HG03025 (cell line): ENCODE data around the gene SSX4.
"Not testable (repeated sequence)": the region's sequence is repeated elsewhere in the genome, so short reads cannot be mapped to it uniquely, and the experiment has no call there.

Experiments
- ATAC-seq: cut with Tn5 transposase; IDR thresholded peaks from one replicate; pipeline ENCODE4 v1.9.1; 2021; ENCODE audit warnings: mild to moderate bottlenecking, moderate library complexity; ENCODE audit not compliant: unreplicated experiment, low FRiP score

The SSX4 gene

GRCh38 chrX:48383239-48383638 is at the start of gene SSX4:
TSS of gene SSX4 (plus strand) at chrX:48383539. CDS start at chrX:48384054, 515 bp downstream.
- not testable (repeated sequence) for ATAC-seq

GRCh38 chrX:48346059-48346458 is 37.3 kb upstream of the SSX4 start:
- ATAC-seq: not testable (repeated sequence)

GRCh38 chrX:48356315-48357094 is 26.8 kb upstream of the SSX4 start, which contains the start of gene SSX3:
TSS of gene SSX3 (minus strand) at chrX:48356703. CDS start at chrX:48355249, 1,454 bp downstream.
- ATAC-seq: not testable (repeated sequence)

- no peak for ATAC-seq
Observed at GRCh38 chrX:48357681-48358080, 25.7 kb upstream of the SSX4 start.

DNA sequence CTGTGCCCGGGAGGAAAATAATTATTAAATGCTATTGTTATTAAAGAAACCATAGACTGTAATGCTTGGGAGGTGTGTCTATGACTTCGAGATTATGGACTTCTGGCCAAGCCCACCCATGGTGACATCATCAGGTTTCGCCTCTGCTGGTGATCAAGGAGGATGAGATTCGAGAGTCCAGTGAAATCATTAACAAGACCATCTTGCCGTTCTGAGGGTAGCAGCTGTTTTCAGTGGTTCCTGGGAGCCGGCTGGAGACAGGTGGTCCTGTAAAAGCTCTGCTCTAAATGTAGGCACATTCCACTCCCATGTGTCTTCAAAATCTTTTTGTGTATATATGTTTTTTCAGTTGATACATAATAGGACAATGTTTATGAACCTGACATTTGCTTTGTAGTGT is 24.1 kb upstream of the SSX4 start:
- not testable (repeated sequence) for ATAC-seq

DNA sequence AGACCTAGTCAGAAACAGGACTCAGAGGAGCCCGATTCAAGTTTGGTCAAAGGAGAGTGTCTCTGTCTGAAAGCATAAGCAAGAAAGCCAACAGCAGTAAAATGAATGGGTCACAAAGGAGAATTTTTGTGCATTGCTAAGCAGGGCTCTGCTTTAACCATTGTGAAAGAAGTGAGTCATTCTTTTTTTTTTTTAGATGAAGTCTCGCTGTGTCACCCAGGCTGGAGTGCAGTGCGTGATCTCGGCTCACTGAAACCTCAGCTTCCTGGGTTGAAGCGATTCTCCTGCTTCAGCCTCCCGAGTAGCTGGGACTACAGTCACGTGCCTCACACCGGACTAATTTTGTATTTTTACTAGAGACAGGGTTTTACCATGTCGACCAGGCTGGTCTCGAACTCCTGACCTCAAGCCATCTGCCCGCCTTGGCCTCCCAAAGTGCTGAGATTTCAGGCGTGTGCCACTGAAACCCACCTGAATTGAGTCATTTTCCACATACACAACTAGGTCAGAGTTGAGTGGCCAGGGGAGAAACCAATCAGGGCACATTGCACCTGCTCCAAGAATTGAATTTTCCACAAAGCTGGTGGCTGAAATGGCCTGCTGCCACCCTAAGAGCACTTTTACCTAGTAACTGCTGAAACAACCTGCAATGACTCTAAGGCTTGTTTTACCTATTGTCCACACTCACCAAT is 15.5 kb upstream of the SSX4 start:
- not testable (repeated sequence) for ATAC-seq

- ATAC-seq: not testable (repeated sequence)
Observed at GRCh38 chrX:48370408-48370807, 12.9 kb upstream of the SSX4 start.

GRCh38 chrX:48396931-48397330 is 13.6 kb downstream of the SSX4 start:
- not testable (repeated sequence) for ATAC-seq

GRCh38 chrX:48397825-48398224 is 14.5 kb downstream of the SSX4 start:
- ATAC-seq: not testable (repeated sequence)

DNA sequence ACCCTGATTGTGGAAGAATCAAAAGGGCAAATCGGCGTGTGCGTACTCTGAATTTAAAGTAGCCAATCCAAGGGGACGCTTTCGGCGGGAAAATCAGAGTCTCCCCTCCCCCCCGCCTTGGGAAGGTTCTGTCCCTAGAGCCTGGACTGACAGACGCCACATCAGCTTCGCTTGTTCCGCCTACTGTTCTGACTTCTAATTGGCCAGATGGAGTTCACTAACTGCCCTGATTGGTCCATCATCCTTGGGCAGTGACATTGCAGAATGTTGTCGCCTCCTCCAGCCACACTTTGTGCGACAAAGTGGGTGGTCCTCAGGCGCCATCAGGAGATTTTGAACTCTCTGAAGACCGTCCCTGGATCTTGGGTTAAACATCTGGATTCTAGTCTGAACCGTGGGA is 28.5 kb downstream of the SSX4 start, which contains the start of gene SSX4B:
SSX4B (minus strand) TSS at position 101 of the 400 bp plus-strand sequence. CDS start 588 bp downstream, outside the sequence.
- not testable (repeated sequence) for ATAC-seq

- not testable (repeated sequence) for ATAC-seq
Observed at GRCh38 chrX:48427027-48427716, 43.8 kb downstream of the SSX4 start.

GRCh38 chrX:48429606-48430005 is 46.3 kb downstream of the SSX4 start:
- ATAC-seq: not testable (repeated sequence)

DNA sequence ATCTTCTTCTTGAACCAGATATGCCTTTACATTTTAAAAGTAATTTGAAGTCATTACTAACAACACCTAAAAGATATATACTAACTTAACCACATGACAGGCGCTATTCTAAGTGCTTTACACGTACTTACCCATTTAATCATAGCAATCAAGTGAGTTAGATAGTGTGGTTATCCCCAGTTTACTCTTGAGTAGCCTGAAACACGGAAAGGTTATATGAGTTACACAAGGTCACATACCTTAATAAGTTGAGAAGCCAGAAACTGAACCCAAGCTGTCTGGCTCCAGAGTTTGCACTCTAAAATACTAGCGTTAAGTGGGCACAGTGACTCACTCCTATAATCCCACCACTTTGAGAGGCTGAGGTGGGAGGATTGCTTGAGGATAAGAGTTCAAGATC is 46.8 kb downstream of the SSX4 start:
- ATAC-seq: not testable (repeated sequence)

DNA sequence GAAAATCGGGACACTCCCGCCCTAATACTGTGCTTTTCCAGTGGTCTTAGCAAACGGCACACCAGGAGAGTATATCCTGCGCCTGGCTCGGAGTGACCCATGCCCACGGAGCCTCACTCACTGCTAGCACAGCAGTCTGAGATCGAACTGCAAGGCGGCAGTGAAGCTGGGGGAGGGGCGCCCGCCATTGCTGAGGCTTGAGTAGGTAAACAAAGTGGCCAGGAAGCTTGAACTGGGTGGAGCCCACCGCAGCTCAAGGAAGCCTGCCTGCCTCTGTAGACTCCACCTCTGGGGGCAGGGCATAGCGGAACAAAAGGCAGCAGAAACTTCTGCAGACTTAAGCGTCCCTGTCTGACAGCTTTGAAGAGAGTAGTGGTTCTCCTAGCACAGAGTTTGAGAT is 50.4 kb downstream of the SSX4 start:
- ATAC-seq: not testable (repeated sequence)
